Right ventricle myocardium superior (tissue), 1 donor: ENCODE measurements around the gene QARS1. TPM values are rescaled to one million over a fixed set of nuclear protein-coding genes. Genes with fewer than 3 reads are reported as not detected.
A peak's percentile ranks its signal among the peaks of the same experiment; 100 is the strongest.

Experiments
- ATAC-seq: fragments of 200-7000 bp; cut with Tn5 transposase; one replicate; pipeline ENCODE4 v1.9.1; 2020; ENCODE audit warnings: mild to moderate bottlenecking; ENCODE audit not compliant: poor library complexity
- DNase-seq: peaks from one replicate; pipeline ENCODE4 v3.0.0-alpha.2; 2020
- intact Hi-C: fragments of 100-400 bp; cut with DNase I; formaldehyde crosslinking; loops from one replicate; pipeline ENCODE4 v1.11.2; 2022
- total RNA-seq: library from RNA; stranded (reverse); fragmentation: NEBNext Ultra II Directional; extraction: Animal tissue kit (Norgen Biotek cat#: 25700); gene quantifications from one replicate; pipeline ENCODE4 v1.2.1, GENCODE V29; 2021
- donor health status: DM: no; HTN: yes; CAD: no; lungs with severe emphysema.

QARS1 gene
- total RNA-seq, 1 donor from 2014 or later = 207 TPM

GRCh38 chr3:49122022-49122421, 17.5 kb upstream of the QARS1 start:
- intact Hi-C loops = no loop called here
- DNase-seq (no peak), ATAC-seq (no peak)

- DNase-seq = no peak
- no peak for ATAC-seq
- intact Hi-C loops = no loop called here
Observed at GRCh38 chr3:49121132-49121736, 16.7 kb upstream of the QARS1 start.

GRCh38 chr3:49120438-49121131, 16.0 kb upstream of the QARS1 start, which contains the start of gene USP19:
USP19 (minus strand) TSS chr3:49120823; CDS start chr3:49119145, 1,678 bp downstream.
- peak; percentile 95 for ATAC-seq
- intact Hi-C loops = no loop called here
- peak; percentile 99 for DNase-seq

GRCh38 chr3:49120096-49120437, 15.5 kb upstream of the QARS1 start:
- no peak for DNase-seq

GRCh38 chr3:49119439-49119838, 14.9 kb upstream of the QARS1 start:
- DNase-seq (no peak), ATAC-seq (no peak)
- intact Hi-C loops = no loop called here

More at GRCh38 chr3:49120096-49120437, 15.5 kb upstream of the QARS1 start:
- peak; percentile 1 for ATAC-seq
- intact Hi-C loops = no loop called here

- DNase-seq (no peak), ATAC-seq (no peak)
- intact Hi-C loops = no loop called here
Observed at GRCh38 chr3:49119036-49119435, 14.5 kb upstream of the QARS1 start.

GRCh38 chr3:49112262-49112661, 7.7 kb upstream of the QARS1 start:
- ATAC-seq = no peak
- peak; percentile 41 for DNase-seq
- intact Hi-C loops = no loop called here

GRCh38 chr3:49111347-49111746, 6.8 kb upstream of the QARS1 start:
- DNase-seq (no peak), ATAC-seq (no peak)
- intact Hi-C loops = no loop called here

GRCh38 chr3:49110780-49111179, 6.2 kb upstream of the QARS1 start:
- ATAC-seq (peak; percentile 11), DNase-seq (no peak)
- intact Hi-C loops = no loop called here

- ATAC-seq (no peak), DNase-seq (no peak)
- intact Hi-C loops = no loop called here
Observed at GRCh38 chr3:49108346-49108745, 3.8 kb upstream of the QARS1 start.

GRCh38 chr3:49104052-49104426, 518 bp downstream of the QARS1 start:
- DNase-seq (no peak), ATAC-seq (no peak)
- intact Hi-C loops = no loop called here

GRCh38 chr3:49100046-49100615, 4.4 kb downstream of the QARS1 start:
- DNase-seq (no peak), ATAC-seq (no peak)
- intact Hi-C loops = no loop called here

- DNase-seq (no peak), ATAC-seq (no peak)
- intact Hi-C loops = no loop called here
Observed at GRCh38 chr3:49098910-49099630, 5.5 kb downstream of the QARS1 start.

GRCh38 chr3:49098429-49098828, 6.1 kb downstream of the QARS1 start:
- intact Hi-C loops = no loop called here
- peak; percentile 75 for DNase-seq
- ATAC-seq = no peak

GRCh38 chr3:49093853-49094767, 10.4 kb downstream of the QARS1 start, which contains the start of gene QRICH1:
QRICH1 (minus strand) TSS chr3:49094071; CDS start chr3:49077017, 17,054 bp downstream.
- ATAC-seq (peak; percentile 94), DNase-seq (peak; percentile 98)
- intact Hi-C loops = no loop called here

- ATAC-seq (peak; percentile 62), DNase-seq (peak; percentile 90)
- intact Hi-C loops = no loop called here
Observed at GRCh38 chr3:49092938-49093852, 11.4 kb downstream of the QARS1 start.

GRCh38 chr3:49081429-49081828, 23.1 kb downstream of the QARS1 start:
- intact Hi-C loops = no loop called here
- no peak for ATAC-seq
- DNase-seq = no peak

GRCh38 chr3:49079270-49079669, 25.3 kb downstream of the QARS1 start:
- intact Hi-C loops = no loop called here

More at GRCh38 chr3:49079270-49079669, 25.3 kb downstream of the QARS1 start:
- no peak for DNase-seq
- ATAC-seq = no peak
